Endometrium (tissue), 2 donors: Measurements from ENCODE around the gene CDYL.
"Not testable (repeated sequence)": the region's sequence is repeated elsewhere in the genome, so short reads cannot be mapped to it uniquely, and the experiment has no call there.

Experiments used
- FAIRE-seq: peaks from 2 replicates; lab custom pipeline; 2012; peaks lifted over from hg19 to GRCh38; lab: Jason Lieb, UNC
- donor health status: control.
- donor health status: control.

The CDYL gene

GRCh38 chr6:4848382-4849068 is 72.3 kb downstream of the CDYL start:
- FAIRE-seq, result no peak

DNA sequence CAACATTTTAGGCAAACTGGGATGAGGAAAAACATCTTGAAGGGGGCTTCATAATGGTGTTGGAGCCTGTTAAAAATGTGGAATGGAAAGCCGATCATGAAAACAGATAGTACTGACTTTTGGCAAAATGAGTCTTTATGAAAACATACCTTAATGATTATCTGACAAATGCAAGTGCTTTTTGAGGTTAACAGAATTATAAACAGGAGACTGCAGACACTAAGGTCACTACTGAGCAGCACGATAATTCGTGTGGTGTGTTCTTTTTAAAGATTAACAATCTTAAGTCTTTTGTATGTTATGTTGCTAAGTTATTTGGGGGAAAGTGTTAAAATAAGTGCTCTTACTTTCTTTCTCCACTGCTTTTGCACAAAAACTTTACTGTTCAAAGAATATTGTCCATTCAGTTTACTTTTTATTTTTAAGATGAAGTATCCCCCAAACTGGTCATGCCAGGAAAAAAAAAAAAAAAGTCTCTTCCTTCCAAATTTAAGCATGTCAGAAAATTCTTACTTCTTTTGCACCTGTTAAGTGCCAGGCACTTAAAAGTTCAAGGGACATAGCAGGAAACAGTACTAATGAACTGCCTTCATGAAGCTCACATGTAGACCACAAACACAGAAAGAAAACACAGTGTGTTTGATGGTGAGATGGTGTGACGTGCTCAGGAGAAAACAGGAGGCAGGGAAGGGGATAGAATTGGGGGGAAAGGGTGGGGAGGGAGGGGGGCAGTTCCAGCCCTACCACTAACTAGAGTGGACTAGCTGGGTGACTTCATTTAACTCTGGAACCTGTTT is 73.2 kb downstream of the CDYL start:
- no peak for FAIRE-seq

DNA sequence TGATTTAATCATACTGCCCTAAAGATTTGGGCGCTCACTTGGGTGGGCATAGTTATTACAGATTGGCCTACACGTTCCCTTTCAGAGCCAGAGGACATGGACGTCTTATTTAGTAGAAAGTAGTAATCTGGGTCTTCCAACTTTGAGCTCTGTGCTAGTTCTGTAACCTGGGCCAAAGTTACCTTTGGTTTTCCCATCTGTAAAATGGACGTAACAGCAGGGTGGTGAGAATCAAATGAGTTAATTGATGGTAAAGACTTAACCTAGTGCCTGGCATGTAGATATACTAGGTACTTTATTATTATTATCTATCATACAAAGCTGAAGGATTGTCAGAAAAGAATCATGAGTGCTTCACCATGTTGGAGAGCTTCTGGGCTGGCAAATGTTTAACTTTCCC is 74.8 kb downstream of the CDYL start:
- FAIRE-seq, result no peak

GRCh38 chr6:4852186-4852585 is 76.0 kb downstream of the CDYL start:
- not testable (repeated sequence) for FAIRE-seq

DNA sequence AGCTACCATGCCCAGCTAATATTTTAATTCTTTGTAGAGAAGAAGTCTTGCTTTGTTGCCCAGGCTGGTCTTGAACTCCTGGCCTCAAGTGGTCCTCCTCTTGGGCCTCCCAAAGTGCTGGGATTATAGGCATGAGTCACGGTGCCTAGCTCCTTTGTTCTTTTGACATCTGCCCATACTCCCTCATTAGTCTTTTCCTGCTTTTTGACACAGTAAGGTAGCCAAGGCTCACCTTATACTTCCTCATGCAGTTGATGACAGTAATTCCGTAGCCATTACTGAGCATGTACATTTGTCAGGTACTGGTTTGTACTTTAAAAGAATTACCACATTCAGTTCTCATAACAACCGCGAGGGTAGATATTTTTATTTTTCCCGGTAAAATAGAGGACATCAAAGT is 76.7 kb downstream of the CDYL start:
- no peak for FAIRE-seq

GRCh38 chr6:4853349-4853748 is 77.1 kb downstream of the CDYL start:
- FAIRE-seq, result no peak

- FAIRE-seq, result no peak
Observed at GRCh38 chr6:4853782-4854511, 77.7 kb downstream of the CDYL start.

DNA sequence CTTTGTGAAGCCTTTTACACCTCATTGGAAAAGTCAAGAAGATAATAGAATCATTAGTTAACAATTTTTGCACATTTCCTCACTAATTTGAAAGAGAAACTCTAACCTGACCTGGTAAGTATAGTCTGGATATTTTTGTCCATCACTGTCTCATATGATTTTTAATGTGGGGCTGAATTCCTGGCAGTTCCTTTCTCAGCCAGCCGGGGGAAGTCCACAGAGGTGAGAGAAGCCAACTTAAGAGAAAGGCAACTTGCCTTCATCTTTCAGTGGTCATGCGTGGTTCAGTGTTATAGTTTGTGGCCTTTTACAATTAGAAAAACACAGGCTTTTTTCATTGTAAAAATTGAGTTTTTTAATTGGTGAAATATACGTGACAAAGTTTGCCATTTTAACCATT is 80.6 kb downstream of the CDYL start:
- no peak for FAIRE-seq

DNA sequence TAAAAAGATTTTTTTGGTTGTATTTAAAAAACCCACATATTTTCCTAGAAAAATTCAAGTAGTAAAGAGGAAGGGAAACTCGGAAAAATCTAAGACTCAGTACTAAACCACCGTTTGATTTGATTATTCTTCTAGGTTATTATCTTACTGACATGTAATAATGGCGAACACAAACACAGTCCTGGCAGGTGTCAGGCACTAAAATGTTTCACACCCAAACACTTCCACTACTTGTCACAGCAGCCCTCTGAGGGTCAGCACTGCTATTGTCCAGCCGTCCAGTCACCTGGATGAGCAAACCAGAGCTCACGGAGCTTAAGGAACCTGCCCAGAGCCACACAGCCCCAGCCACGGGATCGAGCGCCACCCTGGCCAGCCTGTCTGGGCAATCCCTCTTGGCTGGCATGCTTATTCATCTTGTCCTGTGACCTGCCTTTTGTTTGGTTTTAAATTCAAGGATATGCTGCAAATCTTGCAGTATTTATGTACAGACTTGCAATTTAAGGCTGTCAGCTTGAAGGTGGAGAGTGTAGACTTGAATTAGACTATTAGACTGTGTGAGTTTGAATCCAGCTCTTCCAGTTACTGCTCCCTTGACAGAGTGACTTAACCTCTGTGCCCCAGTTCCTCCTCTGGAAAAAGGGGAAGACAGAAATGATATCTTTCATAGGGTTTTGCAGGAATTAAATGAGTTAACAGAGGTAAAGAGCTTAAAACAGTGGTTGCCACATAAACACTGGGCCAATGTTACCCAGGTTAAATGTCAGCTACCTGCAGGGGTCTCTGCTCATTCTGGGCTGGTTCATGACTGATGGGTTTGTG is 82.2 kb downstream of the CDYL start:
- no peak for FAIRE-seq

GRCh38 chr6:4860387-4860786 is 84.2 kb downstream of the CDYL start:
- no peak for FAIRE-seq

GRCh38 chr6:4861564-4861963 is 85.4 kb downstream of the CDYL start:
- FAIRE-seq, result no peak

DNA sequence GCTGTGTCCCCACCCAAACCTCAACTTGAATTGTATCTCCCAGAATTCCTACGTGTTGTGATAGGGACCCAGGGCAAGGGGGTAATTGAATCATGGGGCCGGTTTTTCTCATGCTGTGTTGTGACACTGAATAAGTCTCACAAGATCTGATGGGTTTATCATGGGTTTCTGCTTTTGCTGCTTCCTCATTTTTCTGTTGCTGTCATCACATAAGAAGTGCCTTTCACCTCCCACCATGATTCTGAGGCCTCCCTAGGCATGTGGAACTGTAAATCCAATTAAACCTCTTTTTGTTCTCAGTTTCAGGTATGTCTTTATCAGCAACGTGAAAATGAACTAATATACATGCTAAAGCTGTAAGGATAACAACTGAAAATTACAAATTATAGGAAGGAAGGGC is 88.3 kb downstream of the CDYL start:
- FAIRE-seq, result no peak

- not testable (repeated sequence) for FAIRE-seq
Observed at GRCh38 chr6:4865006-4865405, 88.8 kb downstream of the CDYL start.

GRCh38 chr6:4870821-4871494 is 94.8 kb downstream of the CDYL start:
- FAIRE-seq, result no peak

- FAIRE-seq, result no peak
Observed at GRCh38 chr6:4871825-4872224, 95.6 kb downstream of the CDYL start.

DNA sequence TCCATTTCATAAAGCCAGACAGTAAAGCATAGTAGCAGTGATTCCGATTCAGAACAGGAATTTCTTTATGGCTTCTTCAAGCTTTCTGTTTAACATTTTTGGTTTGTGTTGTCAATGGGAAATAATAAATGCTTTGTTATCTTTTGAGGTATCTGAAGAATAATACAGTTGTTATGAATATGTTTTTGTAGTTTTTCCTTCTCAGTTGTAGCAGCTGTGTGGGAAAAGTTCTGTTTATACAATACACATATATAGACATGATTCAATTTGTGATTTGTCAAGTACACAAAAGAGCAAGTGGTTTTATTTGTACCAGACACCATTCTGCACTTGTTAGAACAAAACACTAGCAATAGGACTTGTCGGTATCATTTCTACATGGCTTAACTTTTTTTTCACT is 96.6 kb downstream of the CDYL start:
- FAIRE-seq, result no peak

DNA sequence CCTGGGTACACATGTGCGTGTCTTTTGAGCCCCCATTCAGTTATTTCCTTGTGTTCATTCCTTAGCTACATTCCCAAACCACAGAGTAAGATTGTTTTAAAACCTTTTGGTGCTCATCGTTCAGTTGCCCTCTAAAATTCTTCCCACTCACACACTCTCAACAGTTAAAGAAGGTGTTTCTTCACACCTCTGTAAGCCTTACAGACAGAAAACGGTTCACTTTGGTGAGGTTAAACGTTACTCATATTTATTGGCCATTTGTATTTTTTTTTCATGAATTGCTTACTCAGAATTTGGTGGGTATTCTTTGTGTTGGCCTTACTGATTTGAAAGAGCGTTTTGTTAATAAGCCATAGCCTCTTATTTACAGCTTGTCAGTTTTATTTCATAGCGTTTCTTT is 97.7 kb downstream of the CDYL start:
- FAIRE-seq, result no peak

DNA sequence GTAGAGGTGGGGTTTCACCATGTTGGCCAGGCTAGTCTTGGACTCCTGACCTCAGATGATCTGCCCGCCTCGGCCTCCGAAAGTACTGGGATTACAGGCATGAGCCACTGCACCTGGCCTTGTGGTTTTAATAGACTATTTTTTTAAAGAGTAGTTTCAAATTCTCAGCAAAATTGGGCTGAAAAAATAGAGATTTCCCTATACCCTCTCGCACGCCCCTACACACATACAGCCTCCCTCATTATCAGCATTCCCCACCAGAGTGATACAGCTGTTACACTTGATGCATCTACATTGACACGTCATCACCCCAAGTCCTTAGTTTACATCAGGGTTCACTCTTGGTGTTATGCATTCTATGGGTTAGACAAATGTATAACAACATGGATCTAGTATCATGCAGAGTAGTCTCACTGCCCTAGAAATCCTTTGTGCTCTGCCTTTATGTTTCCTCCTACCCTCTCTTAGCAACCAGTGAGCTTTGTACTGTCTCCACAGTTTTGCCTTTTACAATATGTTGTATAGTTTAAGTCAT is 103.6 kb downstream of the CDYL start:
- no peak for FAIRE-seq

DNA sequence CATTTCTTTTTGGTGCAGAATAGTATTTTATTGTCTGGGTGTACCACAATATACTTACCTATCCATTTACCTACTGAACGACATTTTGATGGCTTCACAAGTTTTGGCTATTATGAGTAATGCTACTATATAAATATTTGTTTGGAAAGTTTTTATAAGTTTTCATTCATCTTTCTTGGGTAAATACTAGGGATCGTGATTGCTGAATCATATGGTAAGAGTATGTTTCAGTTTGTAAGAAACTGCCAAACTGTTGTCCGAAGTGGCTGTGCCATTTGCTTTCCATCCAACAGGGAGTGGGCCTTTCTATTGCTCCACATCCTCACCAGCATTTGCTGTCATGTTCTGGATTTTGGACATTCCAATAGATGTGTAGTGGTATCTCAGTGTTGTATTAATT is 104.2 kb downstream of the CDYL start:
- no peak for FAIRE-seq

GRCh38 chr6:4883298-4883697 is 107.1 kb downstream of the CDYL start:
- no peak for FAIRE-seq

- FAIRE-seq, result no peak
Observed at GRCh38 chr6:4884646-4885340, 108.6 kb downstream of the CDYL start.
